ENCODE measurements around the gene CD27.
"Not testable (repeated sequence)": the region's sequence is repeated elsewhere in the genome, so short reads cannot be mapped to it uniquely, and the experiment has no call there.

Gene CD27

GRCh38 chr12:6489449-6489848 is 44.7 kb downstream of the CD27 start:
- DNase-seq: no peak

GRCh38 chr12:6490673-6491072 is 45.9 kb downstream of the CD27 start:
- not testable (repeated sequence) for DNase-seq

- peak; percentile 92 to 97 for DNase-seq
Observed at GRCh38 chr12:6492838-6493496, 48.2 kb downstream of the CD27 start, which contains the start of gene MRPL51. MRPL51 (minus strand) TSS chr12:6493262; CDS start chr12:6493136, 126 bp downstream.

GRCh38 chr12:6493497-6494257 is 48.9 kb downstream of the CD27 start, which contains the start of gene NCAPD2:
NCAPD2 (plus strand) TSS chr12:6494102; CDS start chr12:6495099, 997 bp downstream.
- peak; percentile 88 for DNase-seq

GRCh38 chr12:6494258-6494743 is 49.5 kb downstream of the CD27 start:
- DNase-seq: no peak

- no peak for DNase-seq
Observed at GRCh38 chr12:6494968-6495367, 50.2 kb downstream of the CD27 start.

- DNase-seq: not testable (repeated sequence)
Observed at GRCh38 chr12:6497291-6497690, 52.5 kb downstream of the CD27 start.

- no peak for DNase-seq
Observed at GRCh38 chr12:6500466-6500865, 55.7 kb downstream of the CD27 start.
